ENCODE results near the gene AQP12B. TPM values are rescaled to one million over a fixed set of nuclear protein-coding genes. Genes with fewer than 3 reads are reported as not detected.
A peak's percentile ranks its signal among the peaks of the same experiment; 100 is the strongest.

The AQP12B gene
- total RNA-seq, 2 donors from 2014 or later: 0.19 TPM; not detected in 1

DNA sequence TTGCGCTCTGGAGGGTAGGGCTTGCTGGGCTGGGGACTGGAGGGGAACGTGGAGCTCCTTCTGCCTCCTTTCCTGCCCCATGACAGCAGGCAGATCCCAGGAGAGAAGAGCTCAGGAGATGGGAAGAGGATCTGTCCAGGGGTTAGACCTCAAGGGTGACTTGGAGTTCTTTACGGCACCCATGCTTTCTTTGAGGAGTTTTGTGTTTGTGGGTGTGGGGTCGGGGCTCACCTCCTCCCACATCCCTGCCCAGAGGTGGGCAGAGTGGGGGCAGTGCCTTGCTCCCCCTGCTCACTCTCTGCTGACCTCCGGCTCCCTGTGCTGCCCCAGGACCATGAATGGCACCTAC is 53.1 kb downstream of the AQP12B start:
- intact Hi-C loops (cut with DNase I): no loop called here
- no peak for DNase-seq (ENCODE audit: low spot score)

DNA sequence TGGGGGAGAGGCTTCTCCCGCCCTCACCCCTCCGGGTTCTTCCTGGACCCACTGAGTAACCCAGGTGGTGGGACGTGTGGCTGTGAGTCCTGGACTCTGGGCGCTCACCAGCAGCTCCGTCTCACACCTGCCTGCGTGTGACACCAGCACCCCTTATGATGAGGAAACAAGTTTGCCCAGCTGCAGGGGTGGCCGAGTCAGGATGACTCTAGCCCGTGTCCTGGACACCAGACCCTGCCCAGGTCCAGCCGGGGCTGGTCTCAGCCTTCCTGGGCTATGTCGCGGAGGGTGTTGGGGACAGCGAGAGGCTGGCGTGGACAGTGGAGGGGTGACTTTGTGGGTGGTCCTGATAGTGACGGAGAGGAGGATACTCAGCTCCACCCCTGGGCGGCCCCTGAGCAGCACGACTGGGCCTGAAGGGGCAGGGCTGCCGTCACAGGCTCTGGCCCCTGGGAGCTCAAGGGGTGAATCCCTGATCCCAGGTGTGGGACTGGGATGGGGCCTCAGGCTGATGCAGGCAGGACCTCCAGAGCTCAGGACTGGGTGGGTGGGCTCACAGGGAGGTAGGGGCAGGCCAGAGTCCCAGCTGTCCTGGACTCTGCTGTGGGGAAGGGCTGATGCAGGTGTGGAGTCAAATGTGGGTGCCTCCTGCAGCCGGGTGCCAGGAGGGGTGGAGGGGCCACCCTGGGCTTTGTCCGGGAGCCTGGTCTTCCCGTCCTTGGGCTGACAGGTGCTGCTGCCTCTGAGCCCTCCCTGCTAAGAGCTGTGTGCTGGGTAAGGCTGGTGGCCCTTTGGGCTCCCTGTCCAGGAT is 53.7 kb downstream of the AQP12B start:
- intact Hi-C loops (cut with DNase I): no loop called here
- peak; percentile 78 for DNase-seq (ENCODE audit: low spot score)

DNA sequence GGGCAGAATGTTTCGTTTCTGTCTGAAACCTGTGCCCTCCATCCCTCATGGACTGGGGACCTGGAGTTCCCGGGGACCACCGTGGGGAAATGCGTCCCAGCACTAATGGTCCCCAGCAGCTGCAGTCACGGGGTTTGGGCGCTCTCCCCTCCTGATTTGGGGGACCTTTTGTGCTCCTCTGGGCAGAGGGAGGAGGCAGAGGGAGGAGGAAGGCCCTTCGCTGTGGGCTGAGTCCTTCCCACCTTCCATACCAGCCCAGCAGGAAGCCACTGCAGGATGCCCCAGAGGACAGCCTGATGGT is 54.2 kb downstream of the AQP12B start:
- DNase-seq (ENCODE audit: low spot score): peak; percentile 57

DNA sequence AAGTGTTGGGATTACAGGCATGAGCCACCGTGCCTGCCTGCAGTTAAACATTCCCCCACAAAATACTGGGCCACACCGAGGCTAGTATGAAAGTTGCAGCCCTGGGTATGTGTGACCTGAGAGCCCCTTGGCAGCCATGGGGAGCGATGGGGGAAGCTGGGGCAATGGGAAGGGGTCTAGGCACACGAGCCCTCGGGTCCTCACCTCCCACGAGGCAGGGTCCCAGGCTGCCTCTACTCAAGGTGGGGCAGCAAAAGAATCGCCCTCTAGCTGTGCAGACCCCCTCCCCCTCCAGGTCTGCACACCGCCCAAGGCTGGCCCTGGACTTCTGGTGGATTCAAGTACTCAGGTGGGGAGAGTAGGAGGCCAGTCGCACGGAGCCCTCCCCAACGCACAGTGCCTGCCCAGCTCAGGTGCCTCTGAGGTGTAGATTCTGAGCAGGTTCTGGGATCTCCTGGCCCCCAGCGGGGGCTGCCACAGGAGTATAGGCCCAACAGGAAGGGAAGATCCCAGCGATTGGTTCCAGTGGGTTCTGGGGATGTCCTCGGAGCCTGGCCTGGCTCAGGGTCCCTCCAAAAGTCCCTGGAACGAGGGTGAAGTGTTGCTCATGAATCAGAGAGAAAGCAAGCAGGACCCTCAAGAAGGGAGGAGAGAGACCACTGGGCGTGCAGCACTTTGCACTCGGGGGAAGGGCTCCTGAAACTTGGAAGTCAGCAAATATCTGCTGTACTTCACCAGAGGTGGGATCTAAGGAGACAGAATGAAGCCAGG is 54.8 kb downstream of the AQP12B start:
- peak; percentile 71 for DNase-seq (ENCODE audit: low spot score)
- intact Hi-C loops (cut with DNase I): no loop called here

More for the DNA sequence above, 54.2 kb downstream of the AQP12B start:
- intact Hi-C loops (cut with DNase I): no loop called here

DNA sequence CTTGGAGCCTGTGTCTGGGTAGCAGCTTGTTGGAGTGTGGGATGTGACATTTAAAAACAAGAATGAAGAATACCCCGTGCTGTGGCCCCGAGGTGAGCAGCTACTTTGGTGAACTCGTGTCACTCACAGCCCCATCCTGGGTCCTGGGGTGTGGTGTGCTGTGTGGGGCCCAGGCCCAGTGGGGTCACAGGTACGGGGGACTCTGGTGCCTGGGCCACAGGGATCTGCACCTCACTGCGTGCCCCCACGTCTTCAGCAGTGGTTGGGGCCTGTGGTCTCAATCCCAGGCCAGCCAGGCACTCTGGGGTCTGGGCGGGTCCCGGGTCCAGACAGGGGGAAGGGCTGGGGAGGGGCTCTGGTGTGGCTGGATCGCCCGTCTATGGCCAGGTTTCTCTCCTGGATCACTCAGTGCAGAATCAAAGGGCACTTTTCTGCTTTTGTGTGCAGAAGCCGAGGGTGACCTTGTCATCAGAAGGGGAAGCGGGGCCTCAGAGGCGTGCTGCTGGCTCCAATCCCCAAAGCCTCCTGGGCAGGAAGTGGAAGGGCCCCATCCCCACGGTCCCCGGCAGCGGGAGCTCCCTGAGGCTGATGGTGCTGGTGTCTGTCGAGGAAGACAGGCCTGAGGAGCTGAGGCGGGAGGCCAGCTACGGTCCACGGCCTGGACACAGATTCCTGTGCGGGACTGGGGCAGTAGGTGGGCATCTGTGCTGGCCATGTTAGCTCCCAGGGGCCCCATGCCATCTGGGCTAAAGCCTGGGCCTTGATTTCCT is 56.0 kb downstream of the AQP12B start:
- DNase-seq (ENCODE audit: low spot score): peak; percentile 78
- intact Hi-C loops (cut with DNase I): no loop called here

Other genes with a start within 250 kb of the AQP12B start
- 10 to 100 TPM; 69.5 to 83.1 TPM for gene GPC1, start 247.2 kb downstream of the AQP12B start, total RNA-seq
- 10 to 100 TPM in 1 of 2 donors, 1 to 10 TPM in 1; 7.1 to 12.9 TPM for gene ANKMY1, start 124.9 kb downstream of the AQP12B start, total RNA-seq
- gene DUSP28, start 122.5 kb downstream of the AQP12B start, total RNA-seq: 1 to 10 TPM; 2.0 to 2.3 TPM
- gene RNPEPL1, start 114.4 kb downstream of the AQP12B start, total RNA-seq: 10 to 100 TPM; 47.1 to 49.3 TPM
- 10 to 100 TPM; 18.6 to 22.6 TPM for gene CAPN10, start 96.2 kb downstream of the AQP12B start, total RNA-seq
- gene GPR35, start 57.4 kb downstream of the AQP12B start, total RNA-seq: 1 to 10 TPM; 1.2 to 1.8 TPM
- not detected for gene AQP12A, start 9.0 kb upstream of the AQP12B start, total RNA-seq
- gene KIF1A, start 137.3 kb upstream of the AQP12B start, total RNA-seq: under 1 TPM; 0.37 to 0.57 TPM
- gene AGXT, start 185.9 kb upstream of the AQP12B start, total RNA-seq: not detected
- not detected for gene MAB21L4, start 213.3 kb upstream of the AQP12B start, total RNA-seq
- gene CROCC2, start 223.5 kb upstream of the AQP12B start, total RNA-seq: under 1 TPM in 1 of 2 donors, not detected in 1; 0.09 TPM